Loucy (cell line): ENCODE data around the gene ADAMTS2.

Source experiments
- H2AFZ ChIP-seq: fragments of 200-600 bp; sonication (generic); 2 replicates; pipeline ENCODE4 v1.6.0; 2016; ENCODE audit warnings: antibody characterized with exemption, mild to moderate bottlenecking, low read length, moderate library complexity
- H3F3A ChIP-seq: fragments of 200-600 bp; 2 replicates; pipeline ENCODE4 v1.6.0; 2016; ENCODE audit warnings: antibody characterized with exemption, low read depth, mild to moderate bottlenecking
- H3K27me3 ChIP-seq: fragments of 200-600 bp; sonication (generic); 2 replicates; pipeline ENCODE4 v1.6.1; 2014; ENCODE audit warnings: low read length, mild to moderate bottlenecking; ENCODE audit not compliant: insufficient read depth, poor library complexity, severe bottlenecking
- H3K36me3 ChIP-seq: fragments of 200-600 bp; sonication (generic); 2 replicates; pipeline ENCODE4 v1.6.1; 2016; ENCODE audit warnings: low read length; ENCODE audit not compliant: insufficient read depth
- H3K4me1 ChIP-seq: fragments of 200-600 bp; sonication (generic); 2 replicates; pipeline ENCODE4 v1.5.1; 2014; ENCODE audit warnings: low read length, mild to moderate bottlenecking; ENCODE audit not compliant: insufficient read depth, poor library complexity, severe bottlenecking
- H3K4me2 ChIP-seq: fragments of 200-600 bp; sonication (generic); 2 replicates; pipeline ENCODE4 v1.6.0; 2014; ENCODE audit warnings: antibody characterized with exemption, low read length, low read depth, mild to moderate bottlenecking; ENCODE audit not compliant: poor library complexity, severe bottlenecking
- H3K4me3 ChIP-seq: fragments of 200-600 bp; sonication (generic); 2 replicates; pipeline ENCODE4 v1.5.1; 2014; ENCODE audit warnings: low read length, mild to moderate bottlenecking, mixed read lengths; ENCODE audit not compliant: poor library complexity, severe bottlenecking
- H3K79me2 ChIP-seq: fragments of 200-600 bp; sonication (generic); 2 replicates; pipeline ENCODE4 v1.6.1; 2014; ENCODE audit warnings: low read length; ENCODE audit not compliant: insufficient read depth
- H3K9ac ChIP-seq: fragments of 200-600 bp; sonication (generic); 2 replicates; pipeline ENCODE4 v1.6.0; 2014; ENCODE audit warnings: mild to moderate bottlenecking, low read depth, low read length, moderate library complexity; ENCODE audit not compliant: poor library complexity, severe bottlenecking
- H3K9me2 ChIP-seq: fragments of 200-600 bp; sonication (generic); replicated peaks from 2 replicates; pipeline ENCODE4 v1.6.1; 2016; ENCODE audit warnings: low read depth, low read length, mixed read lengths
- H3K9me3 ChIP-seq: fragments of 200-600 bp; sonication (generic); 2 replicates; pipeline ENCODE4 v1.6.1; 2014; ENCODE audit warnings: mild to moderate bottlenecking, antibody characterized with exemption, low read length, low read depth; ENCODE audit not compliant: insufficient read depth
- H4K20me1 ChIP-seq: fragments of 200-600 bp; sonication (generic); 2 replicates; pipeline ENCODE4 v1.6.0; 2014; ENCODE audit warnings: antibody characterized with exemption, low read length, mild to moderate bottlenecking; ENCODE audit not compliant: insufficient read depth, poor library complexity, severe bottlenecking
- EZH2phosphoT487 ChIP-seq: fragments of 200-600 bp; IDR thresholded peaks from 2 replicates; pipeline ENCODE4 v1.6.1; 2018; ENCODE audit warnings: antibody characterized with exemption, mild to moderate bottlenecking, moderate library complexity, borderline replicate concordance
- TF ChIP-seq, protein P1 (sequence below): fragments of 200-600 bp; sonication (generic); conservative IDR thresholded peaks from 2 replicates; pipeline ENCODE4 v1.5.1; 2014; ENCODE audit warnings: mild to moderate bottlenecking, antibody characterized with exemption, low read length

ADAMTS2 gene

DNA sequence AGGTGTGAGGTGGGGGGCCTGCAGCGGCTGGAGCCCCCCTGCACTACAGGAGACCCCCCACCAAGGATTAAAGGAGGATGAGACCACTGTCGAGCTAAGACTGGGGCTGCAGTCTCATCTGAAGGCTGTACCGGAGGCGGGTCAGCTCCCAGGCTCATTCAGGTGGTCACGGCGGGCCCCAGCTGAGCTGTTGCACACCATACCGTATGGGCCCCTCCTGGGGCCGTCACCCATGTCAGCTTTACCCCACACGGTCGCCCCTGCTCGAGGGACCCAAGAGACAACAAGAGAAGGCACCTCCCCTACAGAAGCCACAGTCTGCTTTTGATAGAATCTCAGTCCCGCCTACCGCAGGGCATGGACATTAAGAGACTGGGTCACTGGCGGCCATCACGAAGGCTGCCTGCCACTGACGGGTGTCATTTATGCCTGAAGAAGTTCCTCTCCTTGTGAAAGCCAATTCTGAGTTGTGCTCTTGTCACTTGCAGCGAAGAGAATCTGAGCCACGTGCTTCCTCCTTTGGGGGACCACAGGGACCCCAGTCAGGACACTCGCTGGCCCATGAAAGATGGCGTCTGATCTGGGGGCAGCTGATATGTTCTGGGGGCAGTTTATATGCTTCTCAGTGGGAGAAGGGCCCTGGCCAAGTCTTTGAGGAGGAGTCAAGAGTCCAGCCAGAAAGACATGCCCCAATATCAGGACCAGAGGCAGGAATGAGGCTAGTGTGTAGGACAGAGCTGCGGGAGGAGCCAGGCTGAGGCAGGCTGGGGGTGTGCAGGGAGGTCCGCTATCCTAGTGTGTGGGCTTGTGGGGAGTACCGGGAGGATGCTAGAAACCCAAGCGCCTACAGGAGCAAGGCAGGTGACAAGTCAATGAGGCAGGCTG is 182.7 kb downstream of the ADAMTS2 start:
- TF ChIP-seq EZH2phosphoT487 = no peak
- TF ChIP-seq, protein P1, sequence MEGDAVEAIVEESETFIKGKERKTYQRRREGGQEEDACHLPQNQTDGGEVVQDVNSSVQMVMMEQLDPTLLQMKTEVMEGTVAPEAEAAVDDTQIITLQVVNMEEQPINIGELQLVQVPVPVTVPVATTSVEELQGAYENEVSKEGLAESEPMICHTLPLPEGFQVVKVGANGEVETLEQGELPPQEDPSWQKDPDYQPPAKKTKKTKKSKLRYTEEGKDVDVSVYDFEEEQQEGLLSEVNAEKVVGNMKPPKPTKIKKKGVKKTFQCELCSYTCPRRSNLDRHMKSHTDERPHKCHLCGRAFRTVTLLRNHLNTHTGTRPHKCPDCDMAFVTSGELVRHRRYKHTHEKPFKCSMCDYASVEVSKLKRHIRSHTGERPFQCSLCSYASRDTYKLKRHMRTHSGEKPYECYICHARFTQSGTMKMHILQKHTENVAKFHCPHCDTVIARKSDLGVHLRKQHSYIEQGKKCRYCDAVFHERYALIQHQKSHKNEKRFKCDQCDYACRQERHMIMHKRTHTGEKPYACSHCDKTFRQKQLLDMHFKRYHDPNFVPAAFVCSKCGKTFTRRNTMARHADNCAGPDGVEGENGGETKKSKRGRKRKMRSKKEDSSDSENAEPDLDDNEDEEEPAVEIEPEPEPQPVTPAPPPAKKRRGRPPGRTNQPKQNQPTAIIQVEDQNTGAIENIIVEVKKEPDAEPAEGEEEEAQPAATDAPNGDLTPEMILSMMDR = no peak
- Histone ChIP-seq H3K27me3 (no peaks in the 10 kb centered on the region), H3K79me2 (no peaks in the 10 kb centered on the region), H4K20me1 (no peaks in the 10 kb centered on the region), H3K4me3 (no peak overlapping the region), H3K36me3 (no peaks in the 10 kb centered on the region), H3K4me2 (no peak overlapping the region), H3K9ac (no peak overlapping the region), H3K4me1 (no peaks in the 10 kb centered on the region), H3F3A (no peaks in the 10 kb centered on the region), H3K9me2 (no peaks in the 10 kb centered on the region), H2AFZ (no peak overlapping the region), H3K9me3 (no peaks in the 10 kb centered on the region)

DNA sequence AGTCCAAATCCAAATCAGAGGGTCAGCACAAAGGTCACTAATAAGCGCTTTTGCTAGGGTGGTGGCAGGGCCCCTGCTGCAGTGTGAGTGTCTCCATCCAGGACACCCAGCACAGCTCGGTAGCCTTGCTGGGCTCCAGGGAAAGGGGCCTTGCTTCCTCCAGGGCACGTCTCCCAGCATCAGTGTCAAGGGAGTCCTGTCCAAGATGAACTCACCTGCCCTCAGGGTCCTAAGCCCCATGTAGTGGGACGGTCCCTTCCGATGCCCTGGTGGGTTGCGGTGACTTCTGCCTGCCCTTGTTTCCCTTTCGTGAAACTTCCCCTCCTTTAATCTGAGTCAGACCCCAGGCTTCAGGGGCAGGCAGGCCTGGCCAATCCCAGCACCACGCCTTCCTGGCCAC is 183.4 kb downstream of the ADAMTS2 start:
- H3K79me2 ChIP-seq = no peaks in the 10 kb centered on the region
- TF ChIP-seq, protein P1 = no peak
- TF ChIP-seq EZH2phosphoT487 = no peak
- no peaks in the 10 kb centered on the region for H4K20me1 ChIP-seq
- H3K9me3 ChIP-seq = no peaks in the 10 kb centered on the region
- H2AFZ ChIP-seq = no peak overlapping the region
- no peaks in the 10 kb centered on the region for H3K36me3 ChIP-seq
- no peak overlapping the region for H3K4me3 ChIP-seq
- no peaks in the 10 kb centered on the region for H3K4me1 ChIP-seq
- no peak overlapping the region for H3K9ac ChIP-seq
- no peak overlapping the region for H3K4me2 ChIP-seq
- H3K27me3 ChIP-seq = no peaks in the 10 kb centered on the region
- no peaks in the 10 kb centered on the region for H3K9me2 ChIP-seq
- no peaks in the 10 kb centered on the region for H3F3A ChIP-seq

DNA sequence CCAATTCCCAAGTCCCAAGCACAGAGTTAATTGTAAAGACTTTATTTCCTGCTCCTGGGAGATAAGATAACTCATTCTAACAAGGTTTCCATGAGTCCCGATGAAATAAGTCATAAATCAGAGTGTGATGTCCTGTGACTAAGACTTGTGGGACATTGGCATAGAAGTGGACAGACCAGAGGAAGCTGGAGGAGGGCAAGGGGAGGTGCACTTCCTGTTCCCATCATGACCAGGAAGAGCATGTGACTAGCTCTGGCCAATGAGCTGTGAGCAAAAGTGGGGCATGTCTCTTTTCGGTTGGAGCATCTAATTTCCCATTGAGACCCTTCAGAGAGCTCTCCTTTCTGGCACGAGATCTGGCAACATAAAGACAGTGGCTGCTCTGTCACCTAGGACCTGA is 184.7 kb downstream of the ADAMTS2 start:
- Histone ChIP-seq H3K4me3 (no peak overlapping the region), H3K27me3 (no peaks in the 10 kb centered on the region), H3K4me1 (no peaks in the 10 kb centered on the region), H3K79me2 (no peaks in the 10 kb centered on the region), H3K36me3 (no peaks in the 10 kb centered on the region), H3K9ac (no peak overlapping the region), H3K9me2 (no peaks in the 10 kb centered on the region), H2AFZ (no peak overlapping the region), H3K9me3 (no peaks in the 10 kb centered on the region), H3K4me2 (no peak overlapping the region), H4K20me1 (no peaks in the 10 kb centered on the region), H3F3A (no peaks in the 10 kb centered on the region)
- TF ChIP-seq, protein P1 = no peak
- TF ChIP-seq EZH2phosphoT487 = no peak
